Mammary epithelial cell (primary cell): ENCODE measurements around the gene GFOD2.

Experiments
- CTCF ChIP-seq, 2 donors: IDR thresholded peaks in 1 of 2; conservative IDR thresholded peaks in 1 of 2; 2 replicates each; pipeline ENCODE4 v1.5.1; 2011 to 2012; ENCODE audit warnings: inconsistent platforms in 2 of 2, low read length in 2 of 2, mild to moderate bottlenecking in 2 of 2, control low read depth in 1 of 2, low read depth in 1 of 2; ENCODE audit not compliant: insufficient read depth in 1 of 2; ENCODE audit errors: extremely low read depth in 1 of 2
- EZH2 ChIP-seq: IDR thresholded peaks from 2 replicates; pipeline ENCODE4 v1.6.1; 2012; ENCODE audit warnings: low read length, inconsistent platforms, borderline replicate concordance

DNA sequence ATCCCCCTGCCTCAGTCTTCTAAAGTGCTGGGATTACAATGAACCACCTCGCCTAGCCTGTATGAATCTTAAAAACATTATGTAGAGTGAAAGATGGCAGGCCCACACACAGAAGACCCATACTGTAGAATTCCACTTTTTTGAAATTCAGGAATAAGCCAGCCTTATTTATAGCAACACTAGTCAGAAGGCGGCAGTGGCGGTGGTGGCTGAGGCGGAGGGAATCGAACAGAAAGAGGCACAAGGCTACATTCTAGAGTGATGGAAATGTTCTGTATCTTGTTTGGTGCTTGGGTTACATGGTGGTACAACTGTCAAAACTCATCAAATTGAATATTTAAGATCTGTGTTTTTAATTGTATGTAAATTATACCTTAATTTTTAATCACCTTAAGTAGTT lies 11.3 kb downstream of the GFOD2 start:
- no peak for TF ChIP-seq CTCF (conservative IDR thresholded peaks at IDR 0.05 in 1 of 2, IDR thresholded peaks at IDR 0.05 in 1 of 2; ENCODE audit: extremely low read depth in 1 of 2, insufficient read depth in 1 of 2, low read depth in 1 of 2, low read length in 2 of 2)
- no peak for TF ChIP-seq EZH2
